ENCODE results near the gene CALY.

DNA sequence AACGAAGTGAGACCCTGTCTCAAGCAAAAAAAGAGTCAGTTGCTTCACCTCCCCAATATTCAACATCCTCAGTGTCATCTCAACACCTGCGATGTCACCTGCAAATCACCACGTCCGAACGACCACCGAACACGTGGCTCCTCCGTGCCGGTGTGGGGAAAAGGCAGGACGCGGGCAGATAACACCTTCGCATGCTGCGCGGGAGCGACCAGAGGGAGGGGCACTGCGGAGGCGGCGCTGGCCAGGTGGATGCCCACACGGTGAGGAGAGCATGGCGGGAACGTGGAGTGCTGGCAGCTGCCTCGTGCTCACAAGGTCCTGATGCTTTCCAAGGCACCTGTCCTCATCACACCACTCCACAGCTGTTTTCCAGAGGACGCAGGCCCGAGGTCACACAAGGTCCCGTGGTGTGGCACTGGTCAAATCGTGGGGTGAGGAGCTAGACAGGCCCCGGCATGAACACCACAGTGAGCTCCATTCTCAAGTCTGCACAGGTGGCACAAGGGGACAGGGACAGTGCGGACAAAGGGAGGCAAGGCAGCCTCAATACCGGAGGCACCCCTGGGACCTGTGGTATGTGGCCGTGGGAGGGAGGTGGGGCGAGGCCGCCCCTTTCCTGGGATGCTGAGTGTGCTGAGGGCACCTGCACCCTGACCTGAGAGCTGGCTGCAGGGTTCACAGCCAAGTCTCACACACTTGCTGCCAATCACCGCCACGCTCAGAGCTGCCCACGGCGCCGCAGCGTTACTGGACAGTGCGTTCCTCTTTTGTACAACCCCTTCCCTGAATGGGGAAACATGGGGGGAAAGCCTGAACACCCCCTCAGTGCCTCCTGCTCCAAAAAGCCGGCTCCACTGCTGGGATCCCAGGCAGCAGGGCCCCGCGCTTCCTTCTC lies 41.0 kb downstream of the CALY start:
- TF ChIP-seq, protein P1, sequence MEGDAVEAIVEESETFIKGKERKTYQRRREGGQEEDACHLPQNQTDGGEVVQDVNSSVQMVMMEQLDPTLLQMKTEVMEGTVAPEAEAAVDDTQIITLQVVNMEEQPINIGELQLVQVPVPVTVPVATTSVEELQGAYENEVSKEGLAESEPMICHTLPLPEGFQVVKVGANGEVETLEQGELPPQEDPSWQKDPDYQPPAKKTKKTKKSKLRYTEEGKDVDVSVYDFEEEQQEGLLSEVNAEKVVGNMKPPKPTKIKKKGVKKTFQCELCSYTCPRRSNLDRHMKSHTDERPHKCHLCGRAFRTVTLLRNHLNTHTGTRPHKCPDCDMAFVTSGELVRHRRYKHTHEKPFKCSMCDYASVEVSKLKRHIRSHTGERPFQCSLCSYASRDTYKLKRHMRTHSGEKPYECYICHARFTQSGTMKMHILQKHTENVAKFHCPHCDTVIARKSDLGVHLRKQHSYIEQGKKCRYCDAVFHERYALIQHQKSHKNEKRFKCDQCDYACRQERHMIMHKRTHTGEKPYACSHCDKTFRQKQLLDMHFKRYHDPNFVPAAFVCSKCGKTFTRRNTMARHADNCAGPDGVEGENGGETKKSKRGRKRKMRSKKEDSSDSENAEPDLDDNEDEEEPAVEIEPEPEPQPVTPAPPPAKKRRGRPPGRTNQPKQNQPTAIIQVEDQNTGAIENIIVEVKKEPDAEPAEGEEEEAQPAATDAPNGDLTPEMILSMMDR (IDR thresholded peaks at IDR 0.05) = no peak
- no peak for TF ChIP-seq POLR2A (IDR thresholded peaks at IDR 0.05)
